GM23248 (cell line): Measurements from ENCODE around the gene LRP1-AS. TPM values are rescaled to one million over a fixed set of nuclear protein-coding genes. Genes with fewer than 3 reads are reported as not detected.
A peak's percentile ranks its signal among the peaks of the same experiment; 100 is the strongest.

Experiments used
- DNase-seq: peaks from one replicate; pipeline ENCODE4 v3.0.0-alpha.2; 2015
- H2AFZ ChIP-seq: fragments of 200-600 bp; sonication (generic); 2 replicates; pipeline ENCODE4 v1.6.1; 2016; ENCODE audit warnings: antibody characterized with exemption
- H3F3A ChIP-seq: fragments of 200-600 bp; sonication (generic); 2 replicates; pipeline ENCODE4 v1.6.1; 2016; ENCODE audit warnings: mild to moderate bottlenecking, antibody characterized with exemption, mixed run types; ENCODE audit not compliant: insufficient read depth
- H3K27ac ChIP-seq: fragments of 200-600 bp; sonication (generic); 2 replicates; pipeline ENCODE4 v1.5.1; 2016; ENCODE audit warnings: mild to moderate bottlenecking
- H3K27me3 ChIP-seq: fragments of 200-600 bp; sonication (generic); replicated peaks from 2 replicates; pipeline ENCODE4 v1.6.1; 2016; ENCODE audit warnings: mild to moderate bottlenecking; ENCODE audit not compliant: insufficient read depth
- H3K36me3 ChIP-seq: fragments of 200-600 bp; sonication (generic); 2 replicates; pipeline ENCODE4 v1.6.1; 2016; ENCODE audit warnings: low read depth, mild to moderate bottlenecking
- H3K4me1 ChIP-seq: fragments of 200-600 bp; sonication (generic); 2 replicates; pipeline ENCODE4 v1.6.1; 2016; ENCODE audit warnings: mild to moderate bottlenecking; ENCODE audit not compliant: insufficient read depth
- H3K4me2 ChIP-seq: fragments of 200-600 bp; sonication (generic); one replicate; pipeline ENCODE4 v1.6.1; 2016; ENCODE audit warnings: mild to moderate bottlenecking; ENCODE audit not compliant: unreplicated experiment
- H3K4me3 ChIP-seq: fragments of 200-600 bp; sonication (generic); 2 replicates; pipeline ENCODE4 v1.5.1; 2016; ENCODE audit warnings: mild to moderate bottlenecking
- H3K79me2 ChIP-seq: fragments of 200-600 bp; sonication (generic); 2 replicates; pipeline ENCODE4 v1.6.1; 2016; ENCODE audit warnings: mild to moderate bottlenecking; ENCODE audit not compliant: insufficient read depth
- H3K9ac ChIP-seq: fragments of 200-600 bp; sonication (generic); 2 replicates; pipeline ENCODE4 v1.6.1; 2016; ENCODE audit warnings: mild to moderate bottlenecking
- H3K9me2 ChIP-seq: fragments of 200-600 bp; sonication (generic); 2 replicates; pipeline ENCODE4 v1.6.1; 2016; ENCODE audit warnings: mixed run types, mild to moderate bottlenecking, moderate library complexity; ENCODE audit not compliant: insufficient read depth
- H3K9me3 ChIP-seq: fragments of 200-600 bp; sonication (generic); one replicate; pipeline ENCODE4 v1.6.1; 2017; ENCODE audit warnings: low read depth
- H4K20me1 ChIP-seq: fragments of 200-600 bp; sonication (generic); 2 replicates; pipeline ENCODE4 v1.6.0; 2016; ENCODE audit not compliant: insufficient read depth
- EZH2 ChIP-seq: fragments of 200-600 bp; sonication (generic); IDR thresholded peaks from 2 replicates; pipeline ENCODE4 v1.6.1; 2018; ENCODE audit warnings: antibody characterized with exemption, mild to moderate bottlenecking; ENCODE audit not compliant: insufficient read depth, poor library complexity, severe bottlenecking
- WGBS, 2 experiments: methylation state at CpG; one replicate each; pipeline ENCODE4 v1.1.6; 2015 to 2017; ENCODE audit warnings: low lambda C conversion rate in 2 of 2, low coverage in 1 of 2; ENCODE audit errors: missing lambda C conversion rate in 2 of 2; 5-methylcytosine and 5-hydroxymethylcytosine counted together
- in situ Hi-C: fragments of 300-500 bp; cut with MboI; formaldehyde crosslinking; loops from 2 replicates; pipeline ENCODE4 v1.15.0; 2020
- microRNA counts: library from miRNA; unstranded; fragments of <30 nt; microRNA quantifications from one replicate; lab custom pipeline; 2016
- microRNA-seq: library from miRNA; unstranded; fragments of <30 nt; microRNA quantifications from one replicate; pipeline ENCODE4, GENCODE V29; 2016; ENCODE audit warnings: borderline number of aligned reads
- polyA plus RNA-seq: library from polyadenylated mRNA; unstranded; fragments of >200 nt; fragmentation: Nextera tagmentation; extraction: Ambion mirVana; gene quantifications from 2 replicates; pipeline ENCODE4 v1.2.1, GENCODE V29; 2016
- small RNA-seq: library from RNA; depleted of rRNA; stranded (forward); fragments of <200 nt; gene quantifications from one replicate; pipeline ENCODE3, GENCODE V24; 2014; ENCODE audit warnings: low read depth, low replicate concordance
- total RNA-seq: library from RNA; depleted of rRNA; stranded (reverse); fragments of >200 nt; shearing (Covaris generic); gene quantifications from 2 replicates; pipeline ENCODE4 v1.2.3, GENCODE V29; 2014; rRNA removed

Gene LRP1-AS
- total and polyA plus RNA-seq, 2 experiments from 2014 or later = 0.60 TPM; not detected in 1

- no peak overlapping the region for H3K9ac ChIP-seq
- DNase-seq = no peak
- H3F3A ChIP-seq = peaks cover 71% of the 10 kb centered on the region
- H3K36me3 ChIP-seq = peaks cover 34% of the 10 kb centered on the region
- in situ Hi-C loops = no loop called here
- H3K79me2 ChIP-seq = peaks cover 28% of the 10 kb centered on the region
- H3K9me2 ChIP-seq = no peaks in the 10 kb centered on the region
- 88 to 95% methylated on average over 3 of the region's 3 CpGs for WGBS, 2 experiments
- no peak overlapping the region for H3K4me2 ChIP-seq
- peak overlapping the region; percentile 77 for H3K27ac ChIP-seq
- H2AFZ ChIP-seq = no peak overlapping the region
- H3K4me3 ChIP-seq = no peak overlapping the region
- H3K9me3 ChIP-seq = no peaks in the 10 kb centered on the region
- H4K20me1 ChIP-seq = no peaks in the 10 kb centered on the region
- H3K27me3 ChIP-seq = no peaks in the 10 kb centered on the region
- no peak for TF ChIP-seq EZH2
- peaks cover 32% of the 10 kb centered on the region for H3K4me1 ChIP-seq
Observed at GRCh38 chr12:57095440-57095839, 52.0 kb downstream of the LRP1-AS start.

MicroRNAs encoded within 50 kb of the gene (microRNA counts, 767-probe panel; counts per million panel counts)
- 447 counts per million, percentile 86 among the panel's probes with 10 or more counts for microRNA hsa-miR-1228-3p (lab: Ali Mortazavi, UCI)

Small RNAs within 50 kb of the gene (microRNA-seq; reads per million reads assigned to microRNA genes)
- 16.4 reads per million, percentile 25 among the genes with 10 or more reads in this experiment for gene MIR1228

Small RNAs within 50 kb of the gene (small RNA-seq; reads per million reads assigned to genes)
- not detected for gene MIR1228

Other genes with a start within 250 kb of the LRP1-AS start
- gene SDR9C7, start 213.2 kb downstream of the LRP1-AS start, total RNA-seq = not detected in 2 replicates
- not detected in 2 replicates for gene SDR9C7, start 213.2 kb downstream of the LRP1-AS start, polyA plus RNA-seq
- gene RDH16, start 190.0 kb downstream of the LRP1-AS start, total RNA-seq = not detected in 2 replicates
- not detected in 2 replicates for gene RDH16, start 190.0 kb downstream of the LRP1-AS start, polyA plus RNA-seq
- 2.9 and 3.9 TPM in 2 replicates for gene ZBTB39, start 141.1 kb downstream of the LRP1-AS start, total RNA-seq
- gene ZBTB39, start 141.1 kb downstream of the LRP1-AS start, polyA plus RNA-seq = 1.5 TPM in 2 replicates
- not detected in 2 replicates for gene TAC3, start 131.1 kb downstream of the LRP1-AS start, total RNA-seq
- gene TAC3, start 131.1 kb downstream of the LRP1-AS start, polyA plus RNA-seq = not detected in 2 replicates
- gene MYO1A, start 97.5 kb downstream of the LRP1-AS start, total RNA-seq = not detected in 2 replicates
- not detected in 2 replicates for gene MYO1A, start 97.5 kb downstream of the LRP1-AS start, polyA plus RNA-seq
- gene NEMP1, start 68.8 kb downstream of the LRP1-AS start, total RNA-seq = 6.4 and 7.6 TPM in 2 replicates
- gene NEMP1, start 68.8 kb downstream of the LRP1-AS start, polyA plus RNA-seq = 5.9 and 6.6 TPM in 2 replicates
- 88.7 and 107 TPM in 2 replicates for gene NAB2, start 58.5 kb downstream of the LRP1-AS start, total RNA-seq
- gene NAB2, start 58.5 kb downstream of the LRP1-AS start, polyA plus RNA-seq = 21.6 and 22.8 TPM in 2 replicates
- 95.1 and 103 TPM in 2 replicates for gene STAT6, start 36.3 kb downstream of the LRP1-AS start, total RNA-seq
- gene STAT6, start 36.3 kb downstream of the LRP1-AS start, polyA plus RNA-seq = 67.4 and 70.7 TPM in 2 replicates
- gene LRP1, start 19.1 kb downstream of the LRP1-AS start, total RNA-seq = 257 and 296 TPM in 2 replicates
- gene LRP1, start 19.1 kb downstream of the LRP1-AS start, polyA plus RNA-seq = 161 and 166 TPM in 2 replicates
- gene NXPH4, start 69.2 kb upstream of the LRP1-AS start, total RNA-seq = 5.6 and 5.7 TPM in 2 replicates
- gene NXPH4, start 69.2 kb upstream of the LRP1-AS start, polyA plus RNA-seq = 5.4 and 6.7 TPM in 2 replicates
- gene SHMT2, start 82.1 kb upstream of the LRP1-AS start, total RNA-seq = 272 and 341 TPM in 2 replicates
- 184 and 185 TPM in 2 replicates for gene SHMT2, start 82.1 kb upstream of the LRP1-AS start, polyA plus RNA-seq
- 0.32 and 1.3 TPM in 2 replicates for gene STAC3, start 103.6 kb upstream of the LRP1-AS start, total RNA-seq
- gene STAC3, start 103.6 kb upstream of the LRP1-AS start, polyA plus RNA-seq = 0.35 and 0.52 TPM in 2 replicates